ENCODE data around the gene UPB1. TPM values are rescaled to one million over a fixed set of nuclear protein-coding genes. Genes with fewer than 3 reads are reported as not detected.

The UPB1 gene
- total RNA-seq, 1 experiment from 2014 or later: 0.50 TPM

DNA sequence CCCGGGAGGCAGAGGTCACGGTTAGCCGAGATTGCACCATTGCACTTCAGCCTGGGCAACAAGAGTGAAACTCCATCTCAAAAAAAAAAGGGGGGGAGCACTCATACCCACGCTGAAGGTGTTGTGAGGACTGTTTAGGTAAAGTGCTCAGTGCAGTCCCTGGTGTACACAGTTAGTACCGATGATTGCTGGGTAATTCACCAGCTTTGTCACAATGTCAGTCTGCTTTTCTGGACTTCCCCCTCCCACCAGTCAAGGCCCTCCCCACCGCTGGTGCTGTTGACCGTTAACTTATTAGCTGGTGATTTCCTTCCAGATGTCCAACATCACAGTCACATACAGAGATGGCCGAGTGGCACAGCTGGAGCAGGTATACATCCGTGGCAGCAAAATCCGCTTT is 72.5 kb downstream of the UPB1 start:
- TF ChIP-seq CTCF (IDR thresholded peaks at IDR 0.05; ENCODE audit: unreplicated experiment): no peak
- intact Hi-C loops (cut with micrococcal nuclease; ENCODE audit: unreplicated experiment): no loop called here
- no TSS peak for BruUV-seq (replicated peaks)
- Mint-ChIP-seq H3K4me3 (ENCODE audit: low read depth, unreplicated experiment) (no peak overlapping the region), H3K9me3 (ENCODE audit: low read depth, unreplicated experiment) (no peaks in the 10 kb centered on the region), H3K27me3 (ENCODE audit: unreplicated experiment) (no peaks in the 10 kb centered on the region), H3K36me3 (ENCODE audit: insufficient read depth, unreplicated experiment) (peaks cover 37% of the 10 kb centered on the region), H3K27ac (ENCODE audit: unreplicated experiment) (no peak overlapping the region), H3K4me1 (ENCODE audit: low read depth, unreplicated experiment) (peaks cover 8% of the 10 kb centered on the region)
- CTCF ChIA-PET: no interaction called here
- DNase-seq: no peak

- no peak overlapping the region for H3K27ac Mint-ChIP-seq (ENCODE audit: unreplicated experiment)
- no TSS peak for BruUV-seq (replicated peaks)
- no peak for TF ChIP-seq CTCF (IDR thresholded peaks at IDR 0.05; ENCODE audit: unreplicated experiment)
- DNase-seq: no peak
- H3K9me3 Mint-ChIP-seq (ENCODE audit: low read depth, unreplicated experiment): no peaks in the 10 kb centered on the region
- H3K27me3 Mint-ChIP-seq (ENCODE audit: unreplicated experiment): no peaks in the 10 kb centered on the region
- peaks cover 56% of the 10 kb centered on the region for H3K36me3 Mint-ChIP-seq (ENCODE audit: insufficient read depth, unreplicated experiment)
- intact Hi-C loops (cut with micrococcal nuclease; ENCODE audit: unreplicated experiment): no loop called here
- CTCF ChIA-PET: no interaction called here
- no peak overlapping the region for H3K4me3 Mint-ChIP-seq (ENCODE audit: low read depth, unreplicated experiment)
- peaks cover 9% of the 10 kb centered on the region for H3K4me1 Mint-ChIP-seq (ENCODE audit: low read depth, unreplicated experiment)
Observed at GRCh38 chr22:24571266-24571665, 76.1 kb downstream of the UPB1 start.

DNA sequence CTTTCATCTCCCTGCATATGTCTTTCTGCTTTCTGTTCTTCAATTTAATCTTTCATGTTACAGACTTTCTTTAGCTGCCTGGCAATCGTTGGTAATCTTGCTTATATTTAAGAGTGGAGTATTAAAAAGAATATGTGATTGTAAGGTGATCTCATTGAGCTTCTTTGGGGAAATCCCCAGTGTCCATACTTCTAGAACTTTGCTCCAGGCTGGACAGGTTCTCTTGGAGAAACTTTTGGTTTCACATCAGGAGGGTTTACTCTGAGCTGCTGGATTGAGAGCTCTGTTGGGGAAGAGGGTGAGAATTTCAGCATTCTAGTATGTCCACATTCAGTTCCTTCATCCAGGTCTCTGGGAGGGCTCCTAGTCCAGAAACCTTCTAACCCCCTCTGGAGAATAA is 81.6 kb downstream of the UPB1 start:
- no TSS peak for BruUV-seq (replicated peaks)
- H3K36me3 Mint-ChIP-seq (ENCODE audit: insufficient read depth, unreplicated experiment): peaks cover 55% of the 10 kb centered on the region
- H3K4me1 Mint-ChIP-seq (ENCODE audit: low read depth, unreplicated experiment): peaks cover 48% of the 10 kb centered on the region
- TF ChIP-seq CTCF (IDR thresholded peaks at IDR 0.05; ENCODE audit: unreplicated experiment): no peak
- no peaks in the 10 kb centered on the region for H3K9me3 Mint-ChIP-seq (ENCODE audit: low read depth, unreplicated experiment)
- H3K27me3 Mint-ChIP-seq (ENCODE audit: unreplicated experiment): no peaks in the 10 kb centered on the region
- H3K27ac Mint-ChIP-seq (ENCODE audit: unreplicated experiment): no peak overlapping the region
- intact Hi-C loops (cut with micrococcal nuclease; ENCODE audit: unreplicated experiment): no loop called here
- CTCF ChIA-PET: interaction anchor here (1.0 kb wide), 1 partner anchor 12 kb away, joined by 7 read pairs; no protein-coding TSS in a partner anchor
- no peak overlapping the region for H3K4me3 Mint-ChIP-seq (ENCODE audit: low read depth, unreplicated experiment)
- DNase-seq: no peak

Other genes starting within 250 kb of the UPB1 start
- 52.2 and 53.4 TPM in 2 replicates for gene SPECC1L, start 224.5 kb upstream of the UPB1 start, total RNA-seq (2022)
- gene ADORA2A, start 67.7 kb upstream of the UPB1 start, total RNA-seq (2022): 2.4 and 2.9 TPM in 2 replicates
- 130 and 149 TPM in 2 replicates for gene GUCD1, start 59.8 kb downstream of the UPB1 start, total RNA-seq (2022)
- gene SNRPD3, start 60.7 kb downstream of the UPB1 start, total RNA-seq (2022): 165 and 180 TPM in 2 replicates
- 14.4 and 14.5 TPM in 2 replicates for gene LRRC75B, start 97.7 kb downstream of the UPB1 start, total RNA-seq (2022)
- 63.8 and 79.3 TPM in 2 replicates for gene GGT1, start 107.9 kb downstream of the UPB1 start, total RNA-seq (2022)